HG03439 (cell line): Measurements from ENCODE around the gene FHOD3.
A peak's percentile ranks its signal among the peaks of the same experiment; 100 is the strongest.

Experiments used
- ATAC-seq: cut with Tn5 transposase; IDR thresholded peaks from one replicate; pipeline ENCODE4 v1.9.1; 2021; ENCODE audit warnings: mild to moderate bottlenecking, moderate library complexity; ENCODE audit not compliant: unreplicated experiment

The FHOD3 gene

DNA sequence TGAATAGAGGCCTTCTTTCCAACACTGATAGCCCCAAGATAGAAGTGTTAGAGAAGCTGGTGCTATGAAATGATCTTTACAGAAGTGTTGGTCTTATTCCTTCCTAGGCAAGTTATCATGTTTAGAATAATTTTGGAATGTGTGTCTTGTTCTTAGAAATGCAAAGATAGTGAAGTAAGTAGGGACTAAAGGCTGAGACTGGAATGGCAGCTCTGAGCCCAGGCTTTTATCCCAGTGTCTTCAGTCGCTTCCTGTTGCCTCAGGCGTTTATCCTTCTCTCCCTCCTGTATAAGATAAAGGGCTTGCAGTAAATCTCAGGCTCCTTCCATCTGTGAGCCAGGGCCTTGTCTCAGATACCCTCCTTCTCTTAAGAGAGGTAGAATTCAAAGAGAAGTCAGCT lies 313.1 kb downstream of the FHOD3 start:
- no peak for ATAC-seq

DNA sequence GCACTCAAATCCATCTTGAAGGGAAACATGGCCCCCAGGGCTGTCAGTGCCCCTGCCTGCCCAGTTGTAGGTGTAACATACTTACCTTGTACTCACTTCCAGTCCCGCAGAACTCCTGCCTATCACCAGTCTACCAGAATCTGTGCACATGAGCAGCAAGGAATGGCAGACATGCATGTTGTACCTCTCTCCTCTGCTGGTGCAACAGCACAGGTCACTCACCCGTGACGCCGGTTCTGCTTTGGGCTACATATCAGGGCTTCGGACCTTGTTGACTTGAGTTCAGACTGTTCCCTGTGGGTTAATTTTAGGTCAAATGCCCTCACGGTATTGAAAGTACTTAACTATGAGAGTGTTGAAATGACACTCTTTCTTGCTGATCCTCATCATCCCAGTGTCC lies 315.6 kb downstream of the FHOD3 start:
- no peak for ATAC-seq

DNA sequence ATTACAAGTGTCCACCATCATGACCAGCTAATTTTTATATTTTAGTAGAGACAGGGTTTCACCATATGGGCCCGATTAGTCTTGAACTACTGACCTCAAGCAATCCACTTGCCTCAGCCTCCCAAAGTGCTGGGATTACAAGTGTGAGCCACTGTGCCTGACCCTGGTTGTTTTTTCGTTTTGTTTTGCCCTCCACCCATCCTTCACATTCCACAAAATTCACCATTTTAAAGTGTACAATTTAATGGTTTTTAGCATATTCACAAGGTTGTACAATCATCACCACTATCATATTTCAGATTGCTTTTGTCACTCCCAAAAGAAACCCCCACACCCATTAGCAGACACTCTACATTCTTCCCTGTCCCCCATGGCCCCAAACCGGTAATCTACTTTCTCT lies 316.3 kb downstream of the FHOD3 start:
- no peak for ATAC-seq

DNA sequence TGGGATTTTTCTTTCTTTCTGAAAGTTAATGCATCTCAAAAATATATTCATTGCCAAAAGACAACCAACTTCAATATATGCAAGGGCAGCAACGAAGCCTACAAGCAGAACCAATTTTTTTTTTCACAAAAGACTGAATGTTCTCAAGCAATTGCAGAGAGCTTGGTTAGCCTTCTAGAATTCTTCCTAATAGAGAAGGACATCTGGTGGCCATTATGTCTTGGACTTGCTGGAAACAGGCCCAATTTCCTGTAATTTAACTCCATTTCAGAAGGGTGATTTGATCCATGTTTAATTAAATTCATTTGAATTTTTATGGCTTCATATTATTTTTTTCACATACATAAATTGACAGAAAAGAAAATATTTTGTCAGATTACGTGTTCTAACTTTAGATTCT lies 323.3 kb downstream of the FHOD3 start:
- ATAC-seq = no peak

DNA sequence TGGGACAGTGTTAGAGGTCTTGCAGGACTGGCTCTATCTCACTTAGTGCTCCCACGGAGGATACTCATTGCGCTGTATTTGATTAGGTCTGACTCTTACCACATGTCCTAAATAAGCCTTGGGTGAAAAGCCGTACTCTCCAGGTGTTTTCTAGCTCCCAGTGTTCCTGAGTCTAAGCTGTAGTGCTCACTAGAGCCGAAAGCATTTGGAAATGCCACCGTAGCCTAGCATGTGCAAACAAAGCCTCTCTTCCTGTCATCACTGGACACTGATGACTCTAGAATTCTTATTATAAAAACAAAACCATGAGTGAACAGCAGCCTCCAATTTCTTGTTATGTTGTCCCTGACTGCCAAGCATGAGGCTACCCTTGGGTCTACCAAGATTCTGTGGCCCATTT lies 325.1 kb downstream of the FHOD3 start:
- no peak for ATAC-seq

DNA sequence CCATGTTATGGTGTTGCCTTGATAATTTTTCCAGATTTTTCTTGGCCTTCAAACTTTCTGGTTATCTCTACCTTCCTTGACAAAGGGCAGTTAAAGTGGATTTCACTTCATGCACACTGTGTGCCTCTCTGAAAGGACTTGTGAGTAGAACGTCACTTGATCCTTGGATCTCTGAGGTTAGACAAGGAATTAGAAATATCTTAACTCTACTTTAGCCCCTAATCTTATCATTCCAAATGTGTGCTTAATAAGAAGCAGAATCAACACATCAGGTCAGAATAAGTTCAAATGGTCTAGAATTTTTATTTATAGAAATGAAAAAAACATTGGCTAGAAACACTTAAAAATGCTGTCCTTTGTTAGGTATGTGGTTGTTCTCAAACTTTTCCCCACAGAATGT lies 325.6 kb downstream of the FHOD3 start:
- ATAC-seq = no peak

DNA sequence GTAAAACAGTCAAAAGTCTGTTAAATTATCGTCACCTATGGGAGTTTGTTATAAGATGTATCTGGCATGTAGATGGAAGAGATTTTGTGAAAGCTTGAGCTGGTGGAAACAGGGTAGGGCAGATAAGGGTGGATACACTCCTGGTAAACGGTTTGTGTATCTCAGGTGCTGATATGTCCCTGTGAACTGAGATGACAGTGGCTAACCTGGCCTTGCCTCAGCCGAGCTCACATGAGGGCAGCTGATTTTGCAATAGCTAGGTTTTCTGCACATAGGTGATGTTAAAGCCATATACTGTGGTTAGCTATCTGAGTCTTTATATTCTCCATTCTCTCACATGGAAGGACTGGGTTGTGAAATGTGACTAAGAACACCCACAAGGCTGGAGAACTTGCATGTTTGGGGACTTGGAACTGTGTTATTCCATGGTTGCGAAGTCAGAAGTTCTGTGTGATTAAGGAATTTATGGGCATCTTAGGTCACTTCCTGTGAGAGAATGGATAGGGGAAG lies 326.2 kb downstream of the FHOD3 start:
- ATAC-seq = no peak

DNA sequence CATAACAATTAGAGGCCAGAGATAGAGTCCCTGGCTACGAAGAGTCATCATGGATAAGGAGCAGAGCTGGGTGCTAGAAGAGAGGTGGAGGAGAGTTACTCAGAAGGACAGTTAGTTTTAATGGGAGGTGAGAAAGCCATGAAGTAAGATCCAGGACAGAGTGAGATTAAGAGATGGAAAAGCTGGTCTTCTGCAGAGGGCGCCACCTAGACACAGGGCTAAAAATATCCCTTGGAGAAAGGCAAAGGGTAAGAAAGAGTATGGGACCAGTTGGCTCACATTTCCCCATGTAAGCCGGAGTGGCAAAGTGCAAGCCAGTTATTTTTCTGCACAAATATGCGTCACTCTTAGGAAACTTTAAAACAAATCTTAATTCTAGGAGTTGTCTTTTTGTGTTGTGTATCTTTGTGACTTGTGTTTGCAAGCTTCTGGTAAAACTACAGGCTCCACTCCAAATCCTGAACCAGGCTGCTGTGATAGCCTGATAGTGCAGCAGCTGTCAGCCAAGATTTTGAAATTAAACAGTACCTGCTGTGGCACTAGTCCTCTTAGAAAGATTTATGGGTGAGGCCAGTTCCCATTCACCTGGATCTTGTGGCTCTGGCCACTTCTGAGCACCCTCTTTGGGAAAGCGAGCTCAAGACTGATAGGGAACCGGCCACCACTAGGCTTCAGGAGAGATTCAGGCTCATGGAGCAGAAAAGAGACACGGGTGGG lies 327.1 kb downstream of the FHOD3 start:
- no peak for ATAC-seq

DNA sequence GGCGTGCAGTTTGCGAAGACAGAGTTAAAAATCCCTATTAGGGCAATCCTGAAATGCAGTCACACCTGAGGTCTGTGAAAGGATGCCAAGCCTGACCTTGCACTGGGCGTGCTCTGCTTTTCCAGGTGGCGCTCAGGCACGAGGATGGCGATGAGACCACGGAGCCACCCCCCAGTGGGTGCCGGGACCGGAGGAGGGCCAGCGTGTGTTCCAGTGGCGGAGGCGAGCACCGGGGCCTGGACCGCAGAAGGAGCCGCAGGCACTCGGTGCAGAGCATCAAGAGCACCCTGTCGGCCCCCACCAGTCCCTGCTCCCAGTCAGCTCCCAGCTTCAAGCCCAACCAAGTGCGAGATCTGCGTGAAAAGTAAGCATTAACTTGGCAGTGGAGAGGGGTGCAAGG lies 327.9 kb downstream of the FHOD3 start:
- ATAC-seq = no peak

DNA sequence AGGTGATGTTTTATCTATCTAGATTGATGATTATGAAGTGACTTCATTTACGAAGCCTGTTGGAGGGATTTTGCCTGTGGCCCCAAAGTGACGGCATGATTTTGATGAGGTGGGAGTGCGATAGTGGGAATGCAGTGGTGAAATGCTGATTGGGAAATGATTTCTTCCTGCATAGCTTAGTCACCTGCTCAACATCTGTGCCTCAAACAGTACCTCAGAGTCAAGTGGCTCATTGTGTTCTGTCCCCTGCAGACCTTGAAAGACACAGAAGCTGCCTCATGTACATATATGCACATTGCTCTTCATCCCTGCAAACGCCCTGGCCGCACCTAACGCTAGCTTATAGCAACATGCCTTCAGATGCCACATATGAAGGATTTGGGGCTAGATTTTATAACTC lies 330.1 kb downstream of the FHOD3 start:
- no peak for ATAC-seq

DNA sequence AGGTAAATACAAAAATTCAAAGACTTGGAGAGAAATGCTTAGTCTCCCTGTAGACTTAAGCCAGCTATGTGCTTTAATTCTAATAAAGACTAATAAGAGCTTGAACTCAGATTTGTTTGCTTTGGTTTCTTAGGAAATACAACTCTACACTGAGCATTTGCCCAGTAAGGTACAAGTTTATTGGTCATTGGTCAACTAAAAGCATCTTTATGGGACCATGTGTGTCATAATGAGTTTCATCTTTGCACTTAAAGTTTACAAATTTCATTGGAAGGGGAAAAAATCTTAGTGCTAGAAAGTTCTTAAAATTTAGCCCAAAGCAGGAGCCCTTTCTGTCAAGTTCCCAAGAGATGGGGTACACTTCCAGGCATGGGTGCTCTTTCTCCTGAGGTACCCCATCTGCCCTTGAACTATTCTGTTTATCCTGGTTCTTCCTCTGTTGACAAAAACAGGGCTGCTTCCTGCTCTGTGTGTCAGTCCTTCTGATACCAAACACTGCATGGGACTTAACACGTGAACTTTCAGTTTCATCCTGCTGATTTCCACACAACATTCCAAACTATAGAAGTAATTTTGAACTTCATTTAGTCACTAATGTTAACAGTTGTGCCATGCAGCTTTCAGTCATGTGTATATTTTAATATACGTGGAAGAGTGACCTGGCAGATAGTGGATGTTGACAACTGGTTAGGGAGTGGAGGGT lies 331.1 kb downstream of the FHOD3 start:
- no peak for ATAC-seq

DNA sequence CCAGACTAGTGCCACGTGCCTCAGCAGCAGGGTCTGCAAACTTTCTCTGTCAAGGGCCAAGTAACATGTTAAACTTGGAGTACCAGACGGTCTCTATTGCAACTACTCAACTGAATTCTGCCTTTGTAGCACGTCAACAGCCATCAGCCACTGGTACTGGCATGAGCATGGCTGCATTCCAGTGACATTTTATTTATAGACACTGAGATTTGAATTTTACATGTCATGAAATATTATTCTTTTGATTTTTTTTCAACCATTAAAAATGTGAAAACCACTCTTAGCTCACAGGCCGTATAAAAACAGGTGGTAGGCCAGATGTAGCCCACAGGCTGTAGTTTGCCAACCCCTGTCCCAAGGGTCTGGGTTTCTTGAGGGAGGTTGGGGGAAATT lies 331.6 kb downstream of the FHOD3 start:
- no peak for ATAC-seq

DNA sequence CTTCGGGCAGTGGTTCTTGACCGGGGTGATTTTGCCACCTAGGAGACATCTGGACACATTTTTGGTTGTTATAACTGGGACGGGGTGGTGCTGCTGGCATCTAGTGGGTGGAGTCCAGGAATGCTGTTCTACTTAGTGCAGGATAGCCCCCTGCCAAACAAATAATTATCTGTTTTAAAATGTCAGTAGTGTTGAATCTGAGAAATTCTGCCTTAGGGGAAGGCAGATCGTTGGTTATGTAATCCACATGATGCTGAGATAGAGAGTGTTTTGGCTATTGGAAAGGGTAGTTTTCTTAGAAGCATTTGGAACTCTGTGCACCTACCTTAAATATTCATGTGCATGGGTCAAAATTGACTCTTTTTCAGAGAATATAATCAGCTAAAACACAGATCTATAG lies 332.3 kb downstream of the FHOD3 start:
- ATAC-seq = no peak

DNA sequence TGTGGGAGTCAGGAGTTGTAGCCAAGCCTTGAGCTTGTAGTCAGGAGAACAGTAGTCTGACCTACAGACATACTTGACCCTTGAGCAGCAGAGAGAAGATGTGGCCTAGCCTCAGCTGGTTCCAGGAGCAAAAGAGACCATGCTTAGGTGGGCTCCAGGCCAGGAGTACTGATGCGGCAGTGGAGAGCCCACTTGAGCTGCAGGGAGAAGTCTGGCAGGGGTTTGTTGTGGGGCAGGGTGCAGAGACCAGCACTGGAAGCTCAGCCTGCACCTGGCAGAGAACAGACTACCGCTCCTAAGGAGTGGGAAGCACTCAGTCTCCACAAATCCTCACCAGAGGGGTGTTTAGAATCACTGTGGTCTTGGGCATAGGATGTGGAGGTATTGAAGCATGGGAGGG lies 333.4 kb downstream of the FHOD3 start:
- ATAC-seq = no peak

DNA sequence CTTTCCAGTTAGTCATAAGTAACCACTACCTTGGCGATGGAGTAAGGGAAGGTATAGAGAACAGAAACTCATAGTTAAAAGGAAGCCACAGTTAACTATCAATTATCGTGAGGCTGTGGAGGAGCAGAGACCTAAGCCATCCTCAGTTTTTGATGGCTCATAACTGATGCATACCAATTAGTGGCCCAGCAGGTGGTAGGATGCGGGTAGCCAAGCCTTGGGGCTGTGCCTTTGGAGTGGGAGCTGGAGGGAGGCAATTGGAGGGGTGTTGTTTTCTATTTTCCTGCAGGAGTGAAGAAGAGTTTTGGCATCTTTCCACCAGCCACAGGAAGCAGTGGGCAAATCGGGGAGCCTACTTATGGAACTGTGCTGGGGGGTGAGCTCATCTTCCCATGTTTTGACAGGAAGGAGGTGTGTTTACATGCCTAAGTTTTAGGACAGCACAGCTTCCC lies 336.5 kb downstream of the FHOD3 start:
- ATAC-seq = no peak

DNA sequence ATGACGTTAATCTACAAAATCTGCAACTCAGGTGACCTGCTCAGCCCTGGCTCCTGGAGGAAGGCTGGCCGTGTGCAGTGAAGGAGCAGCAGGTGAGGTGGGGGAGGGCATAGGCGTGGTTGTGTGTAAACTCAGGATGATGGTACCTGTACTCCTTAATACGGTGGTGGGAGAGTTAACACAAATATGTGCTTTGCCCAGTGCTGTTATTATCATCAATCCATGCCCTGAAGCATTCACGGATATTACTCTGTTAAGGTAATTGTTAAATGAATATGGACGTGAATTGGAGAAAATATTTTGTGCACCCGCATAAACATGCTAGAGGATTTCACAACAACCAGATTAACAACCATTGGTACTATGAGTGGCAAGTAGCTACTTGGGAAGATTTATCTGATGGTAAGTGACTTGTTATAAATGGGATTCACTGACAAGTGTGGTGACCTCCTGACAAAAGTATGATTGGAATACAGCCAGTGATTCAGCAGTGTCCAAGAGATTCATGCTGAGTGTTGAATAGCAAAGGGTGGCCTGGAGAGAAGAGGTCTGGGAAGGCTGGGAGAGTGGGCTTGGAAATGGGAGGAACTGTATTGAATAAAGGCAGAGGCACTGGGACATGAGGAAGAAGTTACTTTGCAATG lies 337.2 kb downstream of the FHOD3 start:
- ATAC-seq = no peak

DNA sequence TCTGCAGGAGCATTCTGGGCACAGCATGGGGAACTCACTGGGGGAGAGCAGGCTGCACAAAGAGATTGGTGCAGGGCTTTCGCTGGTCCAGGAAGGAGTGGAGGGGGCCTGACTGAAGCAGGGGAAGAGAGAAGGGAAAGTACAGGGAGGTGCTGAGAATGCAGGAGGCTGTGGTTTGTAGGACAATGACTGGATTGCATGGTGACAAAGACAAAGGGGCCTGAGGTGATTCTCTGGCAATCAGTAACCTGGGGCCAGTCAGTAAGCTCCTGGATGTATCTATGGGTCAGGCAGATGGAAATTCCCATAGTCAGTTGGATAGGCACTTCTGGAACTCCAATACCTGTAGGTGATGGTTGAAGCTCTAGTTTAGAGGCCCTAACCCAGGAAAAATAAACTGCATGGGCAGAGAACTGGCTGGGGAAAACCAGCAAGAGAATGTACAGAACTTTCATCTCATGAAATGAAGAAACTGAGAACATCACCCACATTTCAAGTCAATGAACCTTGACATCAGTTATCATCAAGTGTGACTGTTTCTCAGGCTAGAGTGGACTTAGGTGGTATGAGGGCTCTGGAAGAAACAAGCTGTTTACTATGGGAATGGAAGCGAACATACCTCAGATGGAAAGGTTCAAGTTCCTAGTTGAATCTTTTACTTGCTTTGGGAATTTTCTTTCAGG lies 338.0 kb downstream of the FHOD3 start:
- ATAC-seq = no peak

DNA sequence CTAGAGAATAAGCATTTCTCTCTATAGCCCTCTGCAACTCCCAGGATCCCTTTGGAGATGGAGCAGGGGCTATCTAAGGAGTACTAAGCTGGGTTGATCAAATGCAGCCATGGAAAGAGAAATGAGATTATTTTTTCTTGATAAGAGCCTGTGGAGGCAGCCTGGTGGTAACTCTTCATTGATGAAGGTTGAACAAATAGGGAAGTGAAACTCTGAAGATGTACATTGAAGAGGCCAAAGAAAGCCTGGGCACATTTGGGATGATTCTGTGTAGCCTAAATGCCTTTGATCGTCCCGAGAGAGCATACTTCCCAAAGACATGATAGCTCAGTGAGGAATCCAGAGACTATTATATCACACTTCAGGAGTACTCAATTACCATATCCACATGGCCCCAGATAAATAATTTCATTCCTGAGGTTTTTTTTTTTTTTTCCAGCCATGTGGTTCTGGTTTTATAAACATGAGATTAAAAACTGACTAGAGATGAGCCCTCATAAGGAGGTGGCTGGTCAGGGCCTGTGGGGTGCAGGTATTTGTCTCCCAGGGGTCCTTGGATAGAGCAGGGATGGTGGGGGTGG lies 338.8 kb downstream of the FHOD3 start:
- ATAC-seq = no peak

DNA sequence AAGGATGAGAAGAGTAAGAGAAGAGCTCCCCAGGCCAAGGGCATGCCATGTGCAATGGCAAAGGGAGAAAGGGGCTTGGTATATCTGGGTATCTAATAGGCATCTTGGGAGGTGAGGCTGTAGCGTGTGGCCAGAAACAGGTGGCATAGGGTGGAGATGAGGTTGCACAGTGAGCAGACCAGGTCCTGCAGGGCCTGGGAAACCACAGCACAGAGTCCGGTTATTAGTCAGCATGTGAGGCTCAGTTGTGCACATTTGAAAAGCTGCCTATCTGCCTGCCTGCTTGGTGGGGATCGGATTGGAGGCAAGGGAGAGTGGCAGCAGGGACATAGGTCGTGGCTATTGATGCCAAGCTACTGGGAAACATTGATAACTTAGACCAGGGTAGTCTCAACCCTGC lies 340.7 kb downstream of the FHOD3 start:
- ATAC-seq = peak; percentile 99

DNA sequence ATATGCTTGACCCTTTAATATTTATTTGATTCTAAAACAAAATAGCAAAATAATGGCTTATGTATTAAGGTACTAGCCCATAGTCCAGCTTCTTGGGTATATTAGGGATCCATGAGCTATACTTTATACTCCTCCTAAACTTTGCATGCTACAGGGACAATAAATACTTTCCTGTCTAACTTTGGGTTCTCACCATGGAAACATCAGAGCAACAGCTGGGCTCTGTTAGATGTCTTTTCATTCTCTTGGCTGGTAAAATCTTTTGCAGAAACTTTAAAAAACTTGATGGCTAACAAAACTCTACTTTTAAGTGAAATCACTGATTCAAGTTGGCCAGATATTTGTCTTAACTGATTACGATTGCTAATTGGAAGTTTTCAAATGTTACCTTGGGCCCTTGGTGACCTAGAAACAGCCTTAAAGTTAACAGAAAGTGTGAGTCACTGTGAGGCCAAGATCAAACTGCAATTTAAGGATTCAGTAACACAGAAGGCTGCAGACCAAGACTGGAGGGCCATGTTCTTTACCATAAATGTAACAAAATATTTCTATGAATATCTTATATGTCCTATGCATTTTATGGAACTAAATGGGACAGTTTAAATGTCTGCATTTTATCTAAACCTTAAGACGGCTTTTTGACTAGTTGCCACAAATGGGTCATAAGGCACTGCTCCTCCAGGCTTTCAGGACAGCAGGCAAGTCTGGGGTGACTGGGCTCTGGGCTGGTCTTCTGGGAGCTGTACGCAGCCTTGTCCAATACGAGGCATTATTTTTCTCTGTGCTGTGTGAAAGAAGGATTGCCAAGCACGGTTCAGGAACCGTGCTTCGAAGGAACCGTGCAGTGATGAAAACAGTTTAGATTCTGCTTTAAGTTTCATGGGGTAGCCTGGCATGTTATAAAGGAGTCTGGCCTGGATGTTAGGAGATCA lies 342.8 kb downstream of the FHOD3 start:
- no peak for ATAC-seq
